GM21423 (cell line): ENCODE data around the gene EHD4.

Experiments used
- ATAC-seq: cut with Tn5 transposase; IDR thresholded peaks from one replicate; pipeline ENCODE4 v1.9.1; 2021; ENCODE audit warnings: mild to moderate bottlenecking, moderate library complexity; ENCODE audit not compliant: unreplicated experiment

Gene EHD4

GRCh38 chr15:41981371-41982132 lies 9.2 kb upstream of the EHD4 start:
- ATAC-seq = no peak

- ATAC-seq = no peak
Measured at GRCh38 chr15:41980654-41981323, 8.4 kb upstream of the EHD4 start.

- no peak for ATAC-seq
Measured at GRCh38 chr15:41979493-41980266, 7.3 kb upstream of the EHD4 start.

GRCh38 chr15:41978534-41978933 lies 6.2 kb upstream of the EHD4 start:
- no peak for ATAC-seq

- ATAC-seq = no peak
Measured at GRCh38 chr15:41977757-41978383, 5.5 kb upstream of the EHD4 start.

- no peak for ATAC-seq
Measured at GRCh38 chr15:41975669-41976068, 3.3 kb upstream of the EHD4 start.

- ATAC-seq = no peak
Measured at GRCh38 chr15:41974041-41974440, 1.7 kb upstream of the EHD4 start.

- peak; percentile 13 for ATAC-seq
Measured at GRCh38 chr15:41971895-41972252, 483 bp downstream of the EHD4 start.

GRCh38 chr15:41971089-41971894 lies 1.1 kb downstream of the EHD4 start:
- peak; percentile 46 for ATAC-seq

GRCh38 chr15:41970456-41970855 lies 1.9 kb downstream of the EHD4 start:
- ATAC-seq = no peak

- no peak for ATAC-seq
Measured at GRCh38 chr15:41969851-41970431, 2.4 kb downstream of the EHD4 start.

- no peak for ATAC-seq
Measured at GRCh38 chr15:41968701-41969100, 3.7 kb downstream of the EHD4 start.

- ATAC-seq = no peak
Measured at GRCh38 chr15:41967506-41968206, 4.7 kb downstream of the EHD4 start.

GRCh38 chr15:41966920-41967465 lies 5.4 kb downstream of the EHD4 start:
- ATAC-seq = no peak

- ATAC-seq = no peak
Measured at GRCh38 chr15:41966414-41966812, 5.9 kb downstream of the EHD4 start.

- no peak for ATAC-seq
Measured at GRCh38 chr15:41965441-41966413, 6.6 kb downstream of the EHD4 start.

- no peak for ATAC-seq
Measured at GRCh38 chr15:41961595-41962202, 10.7 kb downstream of the EHD4 start.
